Mesenchymal stem cell (in vitro differentiated cells and primary cell): ENCODE results near the gene RHOU.

Experiments
- DNase-seq: peaks from one replicate; pipeline ENCODE4 v3.0.0-alpha.2; 2013
- H2AFZ ChIP-seq: one replicate; pipeline ENCODE4 v1.6.1; 2013; ENCODE audit warnings: low read depth, mild to moderate bottlenecking, control low read depth, inconsistent platforms, low read length, moderate library complexity
- H2AK5ac ChIP-seq: 2 replicates; pipeline ENCODE4 v1.6.1; 2013; ENCODE audit warnings: low read length, moderate library complexity, mild to moderate bottlenecking, inconsistent platforms; ENCODE audit not compliant: severe bottlenecking
- H2BK120ac ChIP-seq: one replicate; pipeline ENCODE4 v1.6.1; 2013; ENCODE audit warnings: low read depth, mild to moderate bottlenecking, inconsistent platforms, low read length, moderate library complexity
- H2BK12ac ChIP-seq, 2 experiments: one replicate each; pipeline ENCODE4 v1.6.1; 2013; ENCODE audit warnings: inconsistent platforms in 2 of 2, low read length in 2 of 2, mild to moderate bottlenecking in 2 of 2, moderate library complexity in 2 of 2, control low read depth in 1 of 2
- H2BK15ac ChIP-seq: one replicate; pipeline ENCODE4 v1.6.1; 2013; ENCODE audit warnings: mild to moderate bottlenecking, low read depth, inconsistent platforms; ENCODE audit not compliant: poor library complexity, severe bottlenecking
- H2BK5ac ChIP-seq: 2 replicates; pipeline ENCODE4 v1.6.1; 2013; ENCODE audit warnings: low read depth, mild to moderate bottlenecking, low read length, control low read depth, inconsistent platforms; ENCODE audit not compliant: poor library complexity, severe bottlenecking
- H3K14ac ChIP-seq, 2 experiments: one replicate each; pipeline ENCODE4 v1.6.1; 2013; ENCODE audit warnings: inconsistent platforms in 2 of 2, low read length in 2 of 2, control low read depth in 1 of 2, mild to moderate bottlenecking in 1 of 2, moderate library complexity in 1 of 2
- H3K18ac ChIP-seq, 2 experiments: one replicate each; pipeline ENCODE4 v1.6.1; 2013; ENCODE audit warnings: inconsistent platforms in 2 of 2, low read length in 2 of 2, control low read depth in 1 of 2, low read depth in 1 of 2, mild to moderate bottlenecking in 1 of 2
- H3K23ac ChIP-seq, 2 experiments: one replicate each; pipeline ENCODE4 v1.6.1; 2013; ENCODE audit warnings: inconsistent platforms in 2 of 2, low read length in 2 of 2, mild to moderate bottlenecking in 2 of 2, moderate library complexity in 2 of 2, control low read depth in 1 of 2
- H3K27ac ChIP-seq: 2 replicates; pipeline ENCODE4 v1.5.1; 2013; ENCODE audit warnings: mild to moderate bottlenecking, moderate library complexity, low read length, control low read depth, inconsistent platforms; ENCODE audit not compliant: poor library complexity, severe bottlenecking
- H3K27me3 ChIP-seq, 2 experiments: 2 replicates each; pipeline versions ENCODE4 v1.6.1 to v1.7.0; 2013; ENCODE audit warnings: low read length in 2 of 2, mild to moderate bottlenecking in 2 of 2, moderate library complexity in 2 of 2, control low read depth in 1 of 2, inconsistent platforms in 1 of 2; ENCODE audit not compliant: control insufficient read depth in 1 of 2, insufficient read depth in 1 of 2
- H3K36me3 ChIP-seq, 2 experiments: 2 replicates each; pipeline versions ENCODE4 v1.6.1 to v1.7.0; 2013; ENCODE audit warnings: low read length in 2 of 2, control low read depth in 1 of 2, inconsistent platforms in 1 of 2, low read depth in 1 of 2, mild to moderate bottlenecking in 1 of 2; ENCODE audit not compliant: insufficient read depth in 2 of 2, control insufficient read depth in 1 of 2
- H3K4ac ChIP-seq, 2 experiments: one replicate each; pipeline ENCODE4 v1.6.1; 2013; ENCODE audit warnings: inconsistent platforms in 2 of 2, low read length in 2 of 2, mild to moderate bottlenecking in 2 of 2, moderate library complexity in 2 of 2, control low read depth in 1 of 2, low read depth in 1 of 2
- H3K4me1 ChIP-seq: 2 replicates; pipeline ENCODE4 v1.6.1; 2013; ENCODE audit warnings: low read depth, low read length, control low read depth; ENCODE audit not compliant: control insufficient read depth, insufficient read depth
- H3K4me2 ChIP-seq: 2 replicates; pipeline ENCODE4 v1.6.1; 2013; ENCODE audit warnings: low read length, mild to moderate bottlenecking, inconsistent platforms; ENCODE audit not compliant: poor library complexity, severe bottlenecking
- H3K4me3 ChIP-seq, 2 experiments: 2 replicates each; pipeline versions ENCODE4 v1.5.1 to v1.7.0; 2013; ENCODE audit warnings: low read length in 2 of 2, mild to moderate bottlenecking in 2 of 2, control low read depth in 1 of 2, low read depth in 1 of 2; ENCODE audit not compliant: insufficient read depth in 1 of 2
- H3K79me1 ChIP-seq: replicated peaks from 2 replicates; pipeline ENCODE4 v1.6.1; 2013; ENCODE audit warnings: mild to moderate bottlenecking, control low read depth, low read length, inconsistent platforms; ENCODE audit not compliant: poor library complexity, severe bottlenecking
- H3K9ac ChIP-seq: 2 replicates; pipeline ENCODE4 v1.7.0; 2013; ENCODE audit warnings: mild to moderate bottlenecking, low read length, moderate library complexity
- H3K9me3 ChIP-seq: 2 replicates; pipeline ENCODE4 v1.7.0; 2013; ENCODE audit warnings: mild to moderate bottlenecking, low read length; ENCODE audit not compliant: control insufficient read depth
- H4K8ac ChIP-seq: one replicate; pipeline ENCODE4 v1.6.1; 2013; ENCODE audit warnings: inconsistent platforms, mild to moderate bottlenecking, low read length, moderate library complexity
- H4K91ac ChIP-seq: one replicate; pipeline ENCODE4 v1.6.1; 2013; ENCODE audit warnings: mild to moderate bottlenecking, low read length, inconsistent platforms
- WGBS: methylation state at CpG from one replicate; pipeline ENCODE4 v1.1.7; 2013; ENCODE audit warnings: mixed read lengths; 5-methylcytosine and 5-hydroxymethylcytosine counted together

Gene RHOU

DNA sequence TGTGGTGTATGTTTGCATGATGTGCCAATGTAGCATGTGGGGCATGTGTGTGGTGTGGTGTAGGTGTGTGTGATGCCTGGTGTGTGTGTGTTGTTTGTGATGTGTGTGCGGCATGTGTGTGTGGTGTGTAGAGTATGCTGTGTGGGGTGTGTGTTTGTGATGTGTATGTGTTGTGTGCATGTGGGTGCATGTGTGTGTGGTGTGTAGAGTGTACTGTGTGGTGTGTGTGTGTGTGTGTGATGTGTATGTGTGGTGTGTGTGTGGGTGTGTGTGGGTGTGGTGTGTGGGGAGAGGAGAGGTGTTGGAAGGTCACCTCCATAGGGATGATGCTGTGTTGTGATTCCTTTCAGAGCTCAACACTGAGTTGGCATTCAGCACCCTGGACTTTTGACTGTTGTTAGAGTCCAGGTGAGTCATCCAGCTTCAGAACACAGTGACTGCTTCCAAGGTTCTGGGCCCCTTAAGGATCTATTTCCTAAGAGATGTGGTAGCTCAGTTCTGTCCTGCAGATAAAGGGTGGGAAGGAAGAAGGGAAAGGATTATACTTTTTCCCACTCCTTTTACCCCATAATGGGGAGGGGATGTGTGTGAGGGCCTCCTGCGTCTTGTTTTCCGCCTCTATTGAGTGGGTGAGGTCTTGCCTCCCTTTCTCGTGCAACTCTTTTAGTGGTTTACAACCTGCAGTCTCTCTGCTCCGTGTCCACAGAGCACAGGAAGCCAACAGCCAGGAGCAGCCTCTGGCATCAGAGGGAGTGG lies 47.6 kb downstream of the RHOU start:
- no peak overlapping the region for H3K4me2 ChIP-seq
- H3K4ac ChIP-seq: peak overlapping the region in 1 of 2 experiments; percentile 35
- no peak overlapping the region for H3K4me3 ChIP-seq
- peak; percentile 60 for DNase-seq
- H2BK120ac ChIP-seq: no peak overlapping the region
- no peak overlapping the region for H3K9ac ChIP-seq
- H4K8ac ChIP-seq: peak overlapping the region; percentile 22
- no peak overlapping the region for H2BK15ac ChIP-seq
- H2BK12ac ChIP-seq: peak overlapping the region; percentile 7 to 37
- H3K36me3 ChIP-seq: no peaks in the 10 kb centered on the region
- no peak overlapping the region for H2AFZ ChIP-seq
- no peak overlapping the region for H3K23ac ChIP-seq
- H3K79me1 ChIP-seq: no peaks in the 10 kb centered on the region
- H3K9me3 ChIP-seq: no peaks in the 10 kb centered on the region
- 78% methylated on average over 5 of the region's 5 CpGs for WGBS
- no peak overlapping the region for H2AK5ac ChIP-seq
- no peak overlapping the region for H3K27ac ChIP-seq
- H3K14ac ChIP-seq: peak overlapping the region in 1 of 2 experiments; percentile 93
- peaks cover 3% of the 10 kb centered on the region for H3K4me1 ChIP-seq
- H3K18ac ChIP-seq: peak overlapping the region in 1 of 2 experiments; percentile 90
- peak overlapping the region; percentile 30 for H4K91ac ChIP-seq
- no peak overlapping the region for H2BK5ac ChIP-seq
- H3K27me3 ChIP-seq: peaks cover 0 to 28% of the 10 kb centered on the region in 2 experiments

DNA sequence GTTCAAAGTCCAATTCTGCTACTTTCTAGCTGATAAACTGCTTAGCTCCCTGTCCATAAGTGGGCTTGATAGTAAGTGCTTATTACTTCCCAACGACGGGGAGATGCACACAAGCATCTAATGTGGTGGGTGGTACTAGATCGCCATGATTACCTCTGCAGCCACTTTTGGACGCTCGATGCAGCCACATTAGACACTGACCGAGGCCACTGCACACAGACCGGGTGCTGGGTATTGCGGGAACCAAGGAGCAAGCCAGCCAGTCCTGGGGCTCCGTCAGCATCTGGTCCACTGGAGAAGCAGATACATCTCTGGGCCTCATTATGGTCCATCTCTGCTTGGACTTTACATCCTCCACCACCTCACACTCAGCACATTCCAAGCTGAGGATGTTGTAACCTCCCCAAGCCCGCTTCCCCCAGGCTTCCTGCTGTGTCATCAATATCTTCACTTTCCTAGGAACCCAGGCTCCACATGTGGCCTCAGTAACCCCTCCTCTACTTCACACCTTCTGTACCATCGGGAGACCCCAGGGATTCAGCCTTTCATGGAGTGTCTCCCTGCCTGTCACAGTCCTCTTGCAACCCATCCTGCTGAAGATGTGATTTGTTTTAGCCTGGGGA lies 48.2 kb downstream of the RHOU start:
- no peak overlapping the region for H2AK5ac ChIP-seq
- H3K4me3 ChIP-seq: no peak overlapping the region
- no peak overlapping the region for H3K23ac ChIP-seq
- H2BK5ac ChIP-seq: no peak overlapping the region
- H2AFZ ChIP-seq: no peak overlapping the region
- no peak overlapping the region for H3K14ac ChIP-seq
- H3K9me3 ChIP-seq: no peaks in the 10 kb centered on the region
- no peaks in the 10 kb centered on the region for H3K79me1 ChIP-seq
- peaks cover 3% of the 10 kb centered on the region for H3K4me1 ChIP-seq
- no peak overlapping the region for H3K18ac ChIP-seq
- H3K4me2 ChIP-seq: no peak overlapping the region
- H2BK12ac ChIP-seq: no peak overlapping the region
- no peaks in the 10 kb centered on the region for H3K36me3 ChIP-seq
- peak; percentile 9 for DNase-seq
- WGBS: 87% methylated on average over 11 of the region's 11 CpGs
- no peak overlapping the region for H4K8ac ChIP-seq
- H4K91ac ChIP-seq: no peak overlapping the region
- no peak overlapping the region for H2BK15ac ChIP-seq
- H3K4ac ChIP-seq: no peak overlapping the region
- no peak overlapping the region for H3K9ac ChIP-seq
- peaks cover 1 to 34% of the 10 kb centered on the region in 2 experiments for H3K27me3 ChIP-seq
- H2BK120ac ChIP-seq: no peak overlapping the region
- H3K27ac ChIP-seq: no peak overlapping the region

DNA sequence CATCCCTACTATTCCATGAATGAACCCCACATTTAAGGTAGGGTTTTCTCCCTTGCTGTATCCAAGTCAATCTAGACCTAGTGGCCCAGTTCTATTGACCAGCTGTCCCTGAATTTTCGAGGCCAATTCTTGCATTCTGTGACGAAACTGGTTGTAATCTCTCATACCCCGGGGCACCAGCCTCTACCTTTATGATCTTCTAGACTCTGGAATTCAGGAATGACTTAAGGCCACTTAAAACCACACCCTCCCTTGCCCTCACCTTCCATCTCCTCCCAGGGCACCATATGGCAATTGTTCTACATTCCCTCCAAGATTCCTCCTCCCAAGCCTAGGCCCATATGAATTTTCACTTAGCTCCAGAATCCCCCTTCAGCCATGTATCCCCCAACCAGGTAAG lies 48.9 kb downstream of the RHOU start:
- 89% methylated on average over 3 of the region's 3 CpGs for WGBS

More for the DNA sequence above, 48.9 kb downstream of the RHOU start:
- H3K23ac ChIP-seq: no peak overlapping the region
- H3K4me3 ChIP-seq: no peak overlapping the region
- H3K36me3 ChIP-seq: no peaks in the 10 kb centered on the region
- no peak overlapping the region for H3K14ac ChIP-seq
- H3K79me1 ChIP-seq: no peaks in the 10 kb centered on the region
- no peak overlapping the region for H2BK15ac ChIP-seq
- no peak for DNase-seq
- no peak overlapping the region for H2AFZ ChIP-seq
- no peak overlapping the region for H3K4me2 ChIP-seq
- H4K8ac ChIP-seq: no peak overlapping the region
- no peak overlapping the region for H2AK5ac ChIP-seq
- no peak overlapping the region for H2BK5ac ChIP-seq
- H3K9ac ChIP-seq: no peak overlapping the region
- no peak overlapping the region for H2BK120ac ChIP-seq
- H3K9me3 ChIP-seq: no peaks in the 10 kb centered on the region
- peaks cover 3% of the 10 kb centered on the region for H3K4me1 ChIP-seq
- no peak overlapping the region for H4K91ac ChIP-seq
- H2BK12ac ChIP-seq: no peak overlapping the region
- peaks cover 5 to 34% of the 10 kb centered on the region in 2 experiments for H3K27me3 ChIP-seq
- no peak overlapping the region for H3K27ac ChIP-seq
- no peak overlapping the region for H3K18ac ChIP-seq
- H3K4ac ChIP-seq: no peak overlapping the region
